Measurements from ENCODE around the gene UBE2B.

The UBE2B gene

GRCh38 chr5:134383980-134384697, 12.8 kb downstream of the UBE2B start:
- no peak overlapping the region for H3K4me3 ChIP-seq (ENCODE audit: low read depth, low read length)
- TF ChIP-seq, protein P1, sequence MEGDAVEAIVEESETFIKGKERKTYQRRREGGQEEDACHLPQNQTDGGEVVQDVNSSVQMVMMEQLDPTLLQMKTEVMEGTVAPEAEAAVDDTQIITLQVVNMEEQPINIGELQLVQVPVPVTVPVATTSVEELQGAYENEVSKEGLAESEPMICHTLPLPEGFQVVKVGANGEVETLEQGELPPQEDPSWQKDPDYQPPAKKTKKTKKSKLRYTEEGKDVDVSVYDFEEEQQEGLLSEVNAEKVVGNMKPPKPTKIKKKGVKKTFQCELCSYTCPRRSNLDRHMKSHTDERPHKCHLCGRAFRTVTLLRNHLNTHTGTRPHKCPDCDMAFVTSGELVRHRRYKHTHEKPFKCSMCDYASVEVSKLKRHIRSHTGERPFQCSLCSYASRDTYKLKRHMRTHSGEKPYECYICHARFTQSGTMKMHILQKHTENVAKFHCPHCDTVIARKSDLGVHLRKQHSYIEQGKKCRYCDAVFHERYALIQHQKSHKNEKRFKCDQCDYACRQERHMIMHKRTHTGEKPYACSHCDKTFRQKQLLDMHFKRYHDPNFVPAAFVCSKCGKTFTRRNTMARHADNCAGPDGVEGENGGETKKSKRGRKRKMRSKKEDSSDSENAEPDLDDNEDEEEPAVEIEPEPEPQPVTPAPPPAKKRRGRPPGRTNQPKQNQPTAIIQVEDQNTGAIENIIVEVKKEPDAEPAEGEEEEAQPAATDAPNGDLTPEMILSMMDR (conservative IDR thresholded peaks at IDR 0.05; ENCODE audit: low read depth, low read length), result no peak
- no peak for DNase-seq (ENCODE audit: low read depth)

DNA sequence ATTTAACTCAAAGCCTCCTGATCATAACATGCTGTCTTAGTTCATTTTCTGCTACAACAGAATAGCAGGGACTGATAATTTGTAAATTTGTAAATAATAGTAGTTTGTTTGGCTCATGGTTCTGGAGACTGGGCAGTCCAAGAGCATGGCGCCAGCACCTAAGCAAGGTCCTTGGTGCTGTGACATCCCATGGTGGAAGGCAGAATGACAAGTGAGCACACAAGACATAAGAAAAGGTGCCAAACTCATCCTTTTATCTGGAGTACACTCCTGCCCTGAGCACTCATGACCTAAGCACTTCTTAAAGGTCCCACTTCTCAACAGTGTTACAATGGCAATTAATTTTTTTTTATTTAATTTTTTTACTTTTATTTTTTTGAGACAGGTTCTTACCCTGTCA, 16.1 kb downstream of the UBE2B start:
- TF ChIP-seq, protein P1 (conservative IDR thresholded peaks at IDR 0.05; ENCODE audit: low read depth, low read length), result no peak
- H3K4me3 ChIP-seq (ENCODE audit: low read depth, low read length), result no peak overlapping the region
- no peak for DNase-seq (ENCODE audit: low read depth)

DNA sequence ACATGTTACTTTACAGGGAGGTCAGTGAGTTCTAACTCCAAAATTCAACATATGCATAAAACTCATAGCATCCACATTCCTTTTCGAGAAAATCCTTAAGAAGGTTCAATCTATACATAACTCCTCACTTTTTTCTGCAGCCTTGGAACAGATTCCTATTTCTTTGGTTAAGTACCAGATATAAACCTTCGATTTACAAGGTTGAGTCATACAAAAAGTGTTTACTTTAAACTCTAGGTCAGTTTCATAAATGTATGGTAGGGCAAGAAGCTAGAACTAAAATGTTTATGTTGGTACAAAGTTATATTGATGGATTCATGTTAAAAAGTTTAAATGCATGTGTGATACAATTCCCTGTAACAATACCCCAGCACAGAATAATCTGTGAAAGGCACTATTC, 20.9 kb downstream of the UBE2B start:
- TF ChIP-seq, protein P1 (conservative IDR thresholded peaks at IDR 0.05; ENCODE audit: low read depth, low read length), result no peak
- H3K4me3 ChIP-seq (ENCODE audit: low read depth, low read length), result no peak overlapping the region
- no peak for DNase-seq (ENCODE audit: low read depth)

DNA sequence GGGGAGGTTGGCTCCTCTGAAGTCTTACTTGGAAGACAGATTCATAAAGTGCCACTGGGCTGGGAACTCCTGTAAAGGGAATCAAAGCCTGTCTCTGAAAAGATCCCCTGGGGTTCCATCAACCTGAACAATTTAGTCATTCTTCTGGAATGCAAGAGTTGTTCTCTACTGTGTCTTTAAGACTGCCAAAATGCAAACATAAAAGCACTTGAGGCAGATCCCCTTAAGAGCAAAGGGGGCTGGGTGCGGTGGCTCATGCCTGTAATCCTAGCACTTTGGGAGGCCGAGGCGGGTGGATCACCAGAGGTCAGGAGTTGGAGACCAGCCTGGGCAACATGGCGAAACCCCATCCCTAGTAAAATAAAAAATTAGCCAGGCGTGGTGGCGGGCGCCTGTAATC, 23.6 kb downstream of the UBE2B start:
- no peak overlapping the region for H3K4me3 ChIP-seq (ENCODE audit: low read depth, low read length)
- peak; percentile 67 for DNase-seq (ENCODE audit: low read depth)
- TF ChIP-seq, protein P1 (conservative IDR thresholded peaks at IDR 0.05; ENCODE audit: low read depth, low read length), result no peak

DNA sequence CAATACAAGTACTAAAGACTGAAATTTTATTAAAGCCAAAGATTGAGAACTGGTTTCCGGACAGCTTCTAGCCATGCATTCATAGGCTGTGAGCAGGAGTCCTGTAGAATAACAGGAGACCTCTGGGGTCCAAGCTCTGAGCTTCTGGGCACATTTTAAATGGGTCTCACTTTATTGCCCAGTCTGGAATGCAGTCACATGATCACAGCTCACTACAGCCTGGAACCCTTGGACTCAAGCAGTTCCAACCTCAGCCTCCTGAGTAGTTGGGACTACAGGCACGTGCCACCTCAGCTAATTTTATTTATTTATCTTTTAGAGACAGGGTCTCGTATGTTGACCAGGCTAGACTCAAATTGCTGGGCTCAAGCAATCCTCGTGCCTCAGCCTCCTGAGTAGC, 24.9 kb downstream of the UBE2B start:
- TF ChIP-seq, protein P1 (conservative IDR thresholded peaks at IDR 0.05; ENCODE audit: low read depth, low read length), result no peak
- no peak overlapping the region for H3K4me3 ChIP-seq (ENCODE audit: low read depth, low read length)
- no peak for DNase-seq (ENCODE audit: low read depth)

- no peak for DNase-seq (ENCODE audit: low read depth)
- H3K4me3 ChIP-seq (ENCODE audit: low read depth, low read length), result no peak overlapping the region
- TF ChIP-seq, protein P1 (conservative IDR thresholded peaks at IDR 0.05; ENCODE audit: low read depth, low read length), result no peak
Observed at GRCh38 chr5:134397196-134397595, 25.8 kb downstream of the UBE2B start.

DNA sequence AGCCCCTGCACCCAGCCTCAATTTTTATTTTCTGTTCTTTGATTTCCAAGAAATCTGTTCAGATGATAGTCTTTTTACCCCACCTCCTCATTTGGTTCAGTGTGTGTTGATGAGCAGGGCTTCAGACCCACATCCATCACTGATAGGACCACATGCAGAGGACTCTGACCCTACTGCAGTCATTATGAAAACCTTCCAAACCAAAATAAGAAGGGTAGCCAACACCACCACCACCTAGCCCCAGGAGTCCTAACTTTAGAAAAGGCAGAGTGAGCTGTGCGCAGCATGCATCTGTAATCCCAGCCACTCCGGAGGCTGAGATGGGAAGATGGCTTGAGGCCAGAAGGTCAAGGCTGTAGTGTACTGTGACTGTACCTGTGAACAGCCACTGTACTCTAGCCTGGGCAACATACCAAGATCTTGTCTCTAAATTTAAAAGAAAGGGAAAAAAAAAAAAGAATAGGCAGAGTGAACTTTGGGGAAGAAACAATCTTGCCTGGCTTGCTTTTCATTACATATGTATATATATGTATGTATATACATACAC, 27.3 kb downstream of the UBE2B start:
- DNase-seq (ENCODE audit: low read depth), result no peak
- TF ChIP-seq, protein P1 (conservative IDR thresholded peaks at IDR 0.05; ENCODE audit: low read depth, low read length), result no peak
- no peak overlapping the region for H3K4me3 ChIP-seq (ENCODE audit: low read depth, low read length)

All from choroid plexus epithelial cell (primary cell).